Thymus (tissue), 11 donors: ENCODE measurements around the gene POGLUT3. TPM values are rescaled to one million over a fixed set of nuclear protein-coding genes. Genes with fewer than 3 reads are reported as not detected.

Experiments used
- DNase-seq, 9 donors: peaks; one replicate each; pipeline ENCODE4 v3.0.0-alpha.2; 2013; ENCODE audit warnings: low spot score in 9 of 9, low read depth in 6 of 9, missing footprints in 1 of 9
- H3K27ac ChIP-seq, 2 donors: one replicate each; pipeline ENCODE4 v1.5.1; 2013; ENCODE audit warnings: control low read depth in 1 of 2, low read depth in 1 of 2, low read length in 1 of 2, mild to moderate bottlenecking in 1 of 2, moderate library complexity in 1 of 2
- H3K27me3 ChIP-seq, 2 donors: one replicate each; pipeline ENCODE4 v1.5.1; 2013; ENCODE audit warnings: low read length in 1 of 2; ENCODE audit not compliant: control insufficient read depth in 2 of 2, insufficient read depth in 1 of 2
- H3K36me3 ChIP-seq, 2 donors: one replicate each; pipeline ENCODE4 v1.5.1; 2013; ENCODE audit warnings: low read length in 1 of 2, mild to moderate bottlenecking in 1 of 2, moderate library complexity in 1 of 2; ENCODE audit not compliant: control insufficient read depth in 2 of 2, insufficient read depth in 2 of 2
- H3K4me1 ChIP-seq, 2 donors: one replicate each; pipeline ENCODE4 v1.5.1; 2013; ENCODE audit warnings: low read length in 2 of 2; ENCODE audit not compliant: control insufficient read depth in 2 of 2, insufficient read depth in 2 of 2
- H3K4me3 ChIP-seq, 2 donors: one replicate each; pipeline ENCODE4 v1.5.1; 2013; ENCODE audit warnings: low read length in 2 of 2, control low read depth in 1 of 2, mild to moderate bottlenecking in 1 of 2
- H3K9me3 ChIP-seq, 2 donors: one replicate each; pipeline ENCODE4 v1.5.1; 2013; ENCODE audit warnings: low read length in 1 of 2, mild to moderate bottlenecking in 1 of 2; ENCODE audit not compliant: control insufficient read depth in 2 of 2, insufficient read depth in 1 of 2
- WGBS: extraction: QIAGEN DNeasy Blood & Tissue Kit; methylation state at CpG from one replicate; pipeline ENCODE4 v1.1.7; 2013; 5-methylcytosine and 5-hydroxymethylcytosine counted together
- polyA plus RNA-seq: library from polyadenylated mRNA; stranded (reverse); fragments of 200-250 nt; gene quantifications from one replicate; pipeline ENCODE4 v1.2.3, GENCODE V29; 2013
- total RNA-seq: library from RNA; stranded (reverse); fragments of 120-200 nt; gene quantifications from one replicate; pipeline ENCODE4 v1.2.4, GENCODE V29; 2013
- donor health status: healthy.

Gene POGLUT3
- total and polyA plus RNA-seq, 2 donors: 9.0 to 17.0 TPM

- no peaks in the 10 kb centered on the region for H3K27me3 ChIP-seq
- H3K4me1 ChIP-seq: peaks cover 0 to 4% of the 10 kb centered on the region in 2 donors
- H3K4me3 ChIP-seq: no peak overlapping the region
- H3K9me3 ChIP-seq: no peaks in the 10 kb centered on the region
- WGBS: 93% methylated on average over 7 of the region's 7 CpGs
- H3K27ac ChIP-seq: peak overlapping the region; percentile 12 to 84
- peaks cover 0 to 3% of the 10 kb centered on the region in 2 donors for H3K36me3 ChIP-seq
- peak in 1 of 9 donors; percentile 8 for DNase-seq
These were observed 1.4 kb downstream of the POGLUT3 start for GRCh38 chr11:108496643-108497256.

GRCh38 chr11:108495326-108495725 is 2.9 kb downstream of the POGLUT3 start:
- H3K4me3 ChIP-seq: no peak overlapping the region
- WGBS: 97% methylated on average over 3 of the region's 3 CpGs
- H3K27me3 ChIP-seq: no peaks in the 10 kb centered on the region
- peaks cover 0 to 4% of the 10 kb centered on the region in 2 donors for H3K4me1 ChIP-seq
- H3K36me3 ChIP-seq: peaks cover 3 to 4% of the 10 kb centered on the region in 2 donors
- H3K27ac ChIP-seq: no peak overlapping the region
- H3K9me3 ChIP-seq: no peaks in the 10 kb centered on the region
- no peak for DNase-seq

GRCh38 chr11:108494182-108494581 is 4.0 kb downstream of the POGLUT3 start:
- WGBS: 95% methylated on average over 6 of the region's 6 CpGs
- H3K4me1 ChIP-seq: peaks cover 0 to 4% of the 10 kb centered on the region in 2 donors

GRCh38 chr11:108491936-108492335 is 6.2 kb downstream of the POGLUT3 start:
- Histone ChIP-seq H3K36me3 (peaks cover 11 to 12% of the 10 kb centered on the region in 2 donors), H3K4me1 (no peaks in the 10 kb centered on the region), H3K9me3 (no peaks in the 10 kb centered on the region), H3K4me3 (no peak overlapping the region), H3K27me3 (no peaks in the 10 kb centered on the region), H3K27ac (no peak overlapping the region)
- 95% methylated on average over 3 of the region's 3 CpGs for WGBS
- DNase-seq: no peak

More at GRCh38 chr11:108494182-108494581, 4.0 kb downstream of the POGLUT3 start:
- no peak overlapping the region for H3K4me3 ChIP-seq
- no peaks in the 10 kb centered on the region for H3K27me3 ChIP-seq
- peaks cover 4 to 8% of the 10 kb centered on the region in 2 donors for H3K36me3 ChIP-seq
- no peaks in the 10 kb centered on the region for H3K9me3 ChIP-seq
- no peak for DNase-seq
- no peak overlapping the region for H3K27ac ChIP-seq

GRCh38 chr11:108486828-108487227 is 11.4 kb downstream of the POGLUT3 start:
- Histone ChIP-seq H3K4me3 (no peak overlapping the region), H3K4me1 (no peaks in the 10 kb centered on the region), H3K9me3 (no peaks in the 10 kb centered on the region), H3K36me3 (peaks cover 25 to 27% of the 10 kb centered on the region in 2 donors), H3K27ac (no peak overlapping the region), H3K27me3 (no peaks in the 10 kb centered on the region)
- no peak for DNase-seq
- WGBS: 99% methylated on average over 3 of the region's 3 CpGs

GRCh38 chr11:108486331-108486730 is 11.9 kb downstream of the POGLUT3 start:
- Histone ChIP-seq H3K4me3 (no peak overlapping the region), H3K9me3 (no peaks in the 10 kb centered on the region), H3K36me3 (peaks cover 27 to 28% of the 10 kb centered on the region in 2 donors), H3K4me1 (no peaks in the 10 kb centered on the region), H3K27ac (no peak overlapping the region), H3K27me3 (no peaks in the 10 kb centered on the region)
- 99% methylated on average over 3 of the region's 3 CpGs for WGBS
- DNase-seq: no peak

- no peaks in the 10 kb centered on the region for H3K9me3 ChIP-seq
- no peak for DNase-seq
- H3K4me3 ChIP-seq: no peak overlapping the region
- no peak overlapping the region for H3K27ac ChIP-seq
- H3K4me1 ChIP-seq: no peaks in the 10 kb centered on the region
- H3K36me3 ChIP-seq: peaks cover 23 to 30% of the 10 kb centered on the region in 2 donors
- no peaks in the 10 kb centered on the region for H3K27me3 ChIP-seq
These were observed 15.0 kb downstream of the POGLUT3 start for GRCh38 chr11:108483163-108483562.

- Histone ChIP-seq H3K4me1 (no peaks in the 10 kb centered on the region), H3K9me3 (no peaks in the 10 kb centered on the region), H3K27me3 (no peaks in the 10 kb centered on the region), H3K36me3 (peaks cover 12 to 21% of the 10 kb centered on the region in 2 donors), H3K27ac (no peak overlapping the region), H3K4me3 (no peak overlapping the region)
- DNase-seq: no peak
- 98% methylated on average over 11 of the region's 11 CpGs for WGBS
These were observed 23.3 kb downstream of the POGLUT3 start for GRCh38 chr11:108474664-108475463.

GRCh38 chr11:108472681-108473080 is 25.5 kb downstream of the POGLUT3 start:
- Histone ChIP-seq H3K9me3 (no peaks in the 10 kb centered on the region), H3K27ac (no peak overlapping the region), H3K4me1 (peaks cover 0 to 4% of the 10 kb centered on the region in 2 donors), H3K36me3 (peaks cover 9 to 15% of the 10 kb centered on the region in 2 donors), H3K27me3 (no peaks in the 10 kb centered on the region), H3K4me3 (no peak overlapping the region)
- WGBS: 100% methylated on average over 1 of the region's 1 CpG
- DNase-seq: no peak
